GM18505 (cell line): ENCODE measurements around the gene RAB17.
"Not testable (repeated sequence)": the region's sequence is repeated elsewhere in the genome, so short reads cannot be mapped to it uniquely, and the experiment has no call there.

Experiments
- ATAC-seq: cut with Tn5 transposase; IDR thresholded peaks from one replicate; pipeline ENCODE4 v1.9.1; 2021; ENCODE audit not compliant: unreplicated experiment
- POLR2A ChIP-seq: IDR thresholded peaks from 4 replicates; pipeline ENCODE4 v1.6.1; 2011; ENCODE audit warnings: borderline replicate concordance; ENCODE audit not compliant: insufficient read depth, insufficient read length; ENCODE audit errors: extremely low read depth

RAB17 gene

GRCh38 chr2:237597196-237598145 lies 6.9 kb upstream of the RAB17 start:
- no peak for ATAC-seq
- TF ChIP-seq POLR2A = no peak

DNA sequence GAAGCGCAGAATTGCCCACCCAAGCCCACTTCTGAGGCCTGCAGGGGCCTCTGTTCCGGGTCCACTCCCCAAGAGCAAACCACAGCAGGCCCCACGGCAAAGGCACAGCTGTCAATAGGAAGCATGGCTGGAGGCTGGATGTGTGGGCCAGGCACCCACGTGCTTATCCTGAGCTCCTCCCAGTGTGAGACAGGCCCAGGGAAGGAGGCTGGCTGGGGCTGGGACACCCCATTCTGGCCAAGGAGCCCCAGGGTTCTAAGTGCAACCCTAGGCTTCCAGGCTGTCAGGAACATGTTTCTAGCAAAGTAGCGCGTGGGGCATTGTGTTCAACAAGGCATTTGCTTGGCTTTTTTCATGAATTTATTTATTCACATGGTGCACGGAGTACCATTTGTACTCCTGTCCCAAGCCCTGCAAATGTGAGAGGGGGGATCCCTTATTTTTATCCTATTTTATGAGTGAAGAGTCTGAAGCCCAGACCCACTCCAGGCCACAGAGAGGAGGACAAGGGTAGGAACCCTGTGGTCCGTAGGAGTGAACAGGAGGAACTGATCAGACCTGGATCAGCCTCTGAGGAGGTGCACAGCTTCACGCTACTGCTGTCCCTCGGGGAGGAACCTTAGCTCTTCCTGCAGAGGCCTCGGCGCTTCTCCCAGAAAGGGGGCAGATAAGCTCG lies 6.1 kb upstream of the RAB17 start:
- TF ChIP-seq POLR2A = no peak
- no peak for ATAC-seq

DNA sequence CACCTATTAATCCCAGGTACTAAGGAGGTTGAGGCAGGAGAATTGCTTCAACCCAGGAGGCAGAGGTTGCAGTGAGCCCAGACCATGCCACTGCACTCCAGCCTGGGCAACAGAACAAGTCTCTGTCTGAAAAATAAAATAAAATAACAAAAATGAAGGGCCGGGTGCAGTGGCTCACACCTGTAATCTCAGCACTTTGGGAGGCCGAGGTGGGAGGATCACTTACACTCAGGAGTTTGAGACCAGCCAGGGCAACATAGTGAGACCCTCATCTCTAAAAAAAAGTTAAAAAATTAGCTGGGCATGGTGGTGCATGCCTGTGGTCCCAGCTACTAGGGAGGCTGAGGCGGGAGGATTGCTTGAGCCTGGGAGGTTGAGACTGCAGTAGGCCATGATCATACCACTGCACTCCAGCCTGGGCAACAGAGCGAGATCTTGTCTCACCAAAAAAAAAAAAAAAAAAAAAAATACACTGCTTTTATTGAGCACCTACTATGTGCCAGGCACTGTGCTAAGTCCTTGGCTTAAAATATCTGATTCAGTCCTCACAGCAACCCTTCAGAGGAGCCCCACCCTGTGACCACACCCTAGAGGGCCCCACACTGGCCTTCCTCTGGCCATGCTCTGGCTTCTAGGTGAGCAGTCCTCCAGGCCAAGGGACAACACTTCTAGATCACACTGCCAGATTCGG lies 5.4 kb upstream of the RAB17 start:
- not testable (repeated sequence) for ATAC-seq

GRCh38 chr2:237594514-237594871 lies 4.0 kb upstream of the RAB17 start:
- TF ChIP-seq POLR2A = no peak
- ATAC-seq = no peak

- TF ChIP-seq POLR2A = no peak
- ATAC-seq = no peak
These were observed 3.2 kb upstream of the RAB17 start for GRCh38 chr2:237593596-237594320.

- ATAC-seq = no peak
- no peak for TF ChIP-seq POLR2A
These were observed 2.5 kb upstream of the RAB17 start for GRCh38 chr2:237593036-237593435.

- TF ChIP-seq POLR2A = no peak
- ATAC-seq = no peak
These were observed 2.0 kb upstream of the RAB17 start for GRCh38 chr2:237592425-237592980.

DNA sequence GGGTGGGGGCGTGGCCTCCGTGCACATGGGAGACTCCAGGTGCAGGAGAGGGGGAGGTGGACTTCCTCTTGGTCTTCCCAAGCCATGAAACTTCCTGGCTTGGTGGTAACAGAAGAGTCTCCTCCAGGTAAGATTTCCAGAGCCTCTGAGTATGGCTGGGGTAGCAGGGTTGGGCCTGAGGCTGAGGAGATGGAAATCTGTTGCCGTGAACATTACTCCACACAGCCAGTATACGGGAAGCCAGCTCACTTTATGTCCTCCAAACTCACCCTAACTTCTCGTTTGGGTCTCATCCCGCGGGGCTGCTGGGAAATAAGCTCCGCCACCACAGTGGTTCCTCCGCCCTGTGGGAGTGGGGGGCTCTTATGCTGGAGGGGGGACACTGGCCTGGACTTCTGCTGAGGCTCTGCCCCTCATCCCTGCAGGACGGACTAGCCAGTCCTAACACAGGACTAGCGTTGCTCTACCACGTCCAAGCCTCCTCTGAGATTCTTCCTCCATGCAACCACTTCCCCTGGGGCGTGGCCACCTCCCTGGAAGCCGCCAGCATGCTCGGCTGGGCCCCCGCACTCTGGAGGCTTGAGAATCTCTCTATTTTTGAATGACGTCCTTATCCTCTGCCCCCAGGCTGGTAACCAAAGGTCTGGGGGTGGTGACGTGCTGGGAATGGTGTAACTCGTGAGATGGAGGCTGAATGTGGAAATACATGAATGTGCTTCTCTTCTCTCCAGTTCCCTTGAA lies 777 bp upstream of the RAB17 start:
- no peak for ATAC-seq
- no peak for TF ChIP-seq POLR2A

DNA sequence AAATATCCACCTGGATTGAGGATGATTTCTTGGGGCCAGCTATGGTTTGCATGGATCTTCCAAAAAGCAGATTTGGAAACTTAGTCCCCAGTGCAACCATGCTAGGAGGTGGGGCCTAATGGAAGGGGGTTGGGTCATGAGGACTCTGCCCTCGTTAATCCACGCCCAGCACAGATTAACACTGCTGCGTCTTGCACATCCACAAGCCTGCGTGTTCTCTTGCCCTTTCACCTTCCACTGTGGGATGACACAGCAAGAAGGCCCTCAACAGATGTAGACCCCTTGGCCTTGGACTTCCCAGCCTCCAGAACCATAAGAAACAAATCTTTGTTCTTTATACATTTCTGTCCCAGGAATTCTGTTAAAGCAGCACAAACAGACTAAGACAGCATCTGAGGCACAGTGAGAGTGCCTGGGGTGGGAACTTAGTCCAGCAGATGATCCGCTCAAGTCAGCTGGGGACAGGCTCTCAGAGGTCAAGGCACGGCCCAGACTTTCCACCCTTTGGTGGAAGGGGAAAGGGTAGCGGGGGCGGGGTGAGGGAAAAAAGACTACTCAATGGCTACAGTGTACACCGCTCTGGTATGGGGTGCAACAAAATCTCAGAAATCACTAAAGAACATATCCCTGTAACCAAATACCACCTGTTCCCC lies 2.4 kb downstream of the RAB17 start:
- TF ChIP-seq POLR2A = no peak
- no peak for ATAC-seq

DNA sequence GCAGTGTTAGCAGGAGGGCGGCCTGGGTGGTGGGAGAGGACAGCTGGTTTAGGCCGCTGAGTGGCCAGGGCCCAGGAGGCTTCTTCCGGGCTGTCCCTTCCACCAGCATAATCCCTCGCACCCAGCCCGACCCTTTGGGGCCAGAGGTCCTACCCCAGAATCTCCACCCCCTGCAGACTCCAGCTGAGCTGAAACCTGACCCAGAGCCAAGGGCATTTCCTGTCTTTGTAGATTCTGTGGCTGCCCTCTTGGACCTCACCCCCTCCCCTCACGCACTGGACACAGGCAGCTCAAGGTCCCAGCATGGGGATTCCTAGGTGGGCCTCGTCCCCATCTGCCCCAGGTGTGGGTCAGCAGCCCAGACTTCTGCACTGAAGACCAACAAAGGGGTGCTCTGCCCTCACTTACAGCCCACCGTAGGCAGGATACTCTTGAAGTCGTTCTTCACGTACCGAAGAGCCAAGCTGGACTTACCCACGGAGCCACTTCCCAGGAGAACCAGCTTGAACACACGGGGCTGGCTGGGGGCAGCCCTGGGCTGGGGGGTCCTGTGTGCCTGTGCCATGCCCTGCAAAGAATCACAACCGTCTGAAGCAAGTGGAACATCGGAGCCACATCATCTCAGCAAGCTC lies 4.8 kb downstream of the RAB17 start:
- ATAC-seq = no peak
- TF ChIP-seq POLR2A = no peak

GRCh38 chr2:237583385-237584295 lies 6.9 kb downstream of the RAB17 start:
- no peak for ATAC-seq
- TF ChIP-seq POLR2A = no peak
